ENCODE data around the gene OLFML1.

Gene OLFML1

DNA sequence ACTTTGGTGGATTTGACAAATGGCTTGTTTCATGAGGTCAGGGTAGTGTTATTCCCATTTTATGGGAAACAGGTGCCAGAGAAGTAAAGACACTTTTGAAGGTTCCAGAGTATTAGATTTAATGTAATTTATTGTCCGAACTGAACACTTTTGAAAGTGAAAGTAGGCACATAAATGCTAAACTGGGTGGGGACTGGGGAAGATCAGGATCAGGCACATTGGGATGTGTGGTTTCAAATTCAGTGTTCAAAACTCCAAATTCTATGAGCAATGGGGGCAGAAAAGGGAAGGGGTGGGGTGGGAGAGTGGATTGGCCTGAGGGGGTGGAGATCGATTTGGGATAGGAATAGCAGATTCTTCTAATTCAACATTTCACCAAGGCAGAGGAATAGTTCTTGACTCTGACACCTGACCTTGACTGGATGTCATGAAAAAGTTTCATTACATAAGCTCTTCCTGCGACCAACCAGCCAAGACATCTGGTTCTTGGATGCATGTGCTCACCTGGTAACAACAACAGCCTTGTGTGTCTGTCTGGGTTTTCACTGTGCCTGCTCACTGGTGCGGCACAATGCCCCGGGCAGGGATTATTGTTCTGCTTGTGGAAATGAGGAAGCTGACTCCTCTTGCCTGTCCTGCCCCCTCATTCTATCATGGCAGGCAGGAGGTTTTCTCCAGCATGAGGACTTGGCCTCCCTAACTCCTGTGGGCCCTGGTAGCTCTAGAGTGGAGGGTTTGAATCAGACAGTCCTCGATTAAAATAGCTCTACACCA, 39.3 kb downstream of the OLFML1 start:
- Histone ChIP-seq H3K4me3 (ENCODE audit: severe bottlenecking) (no peak overlapping the region), H3K4me1 (ENCODE audit: insufficient read depth, poor library complexity, severe bottlenecking) (no peaks in the 10 kb centered on the region), H3K36me3 (ENCODE audit: low read depth) (no peaks in the 10 kb centered on the region), H3K9me3 (ENCODE audit: severe bottlenecking) (no peaks in the 10 kb centered on the region), H3K27me3 (ENCODE audit: insufficient read depth, poor library complexity, severe bottlenecking) (no peaks in the 10 kb centered on the region), H3K27ac (ENCODE audit: poor library complexity, severe bottlenecking) (no peak overlapping the region)
- ATAC-seq (ENCODE audit: low read depth) (no peak), DNase-seq (ENCODE audit: low spot score) (no peak)
- TF ChIP-seq, protein P1, sequence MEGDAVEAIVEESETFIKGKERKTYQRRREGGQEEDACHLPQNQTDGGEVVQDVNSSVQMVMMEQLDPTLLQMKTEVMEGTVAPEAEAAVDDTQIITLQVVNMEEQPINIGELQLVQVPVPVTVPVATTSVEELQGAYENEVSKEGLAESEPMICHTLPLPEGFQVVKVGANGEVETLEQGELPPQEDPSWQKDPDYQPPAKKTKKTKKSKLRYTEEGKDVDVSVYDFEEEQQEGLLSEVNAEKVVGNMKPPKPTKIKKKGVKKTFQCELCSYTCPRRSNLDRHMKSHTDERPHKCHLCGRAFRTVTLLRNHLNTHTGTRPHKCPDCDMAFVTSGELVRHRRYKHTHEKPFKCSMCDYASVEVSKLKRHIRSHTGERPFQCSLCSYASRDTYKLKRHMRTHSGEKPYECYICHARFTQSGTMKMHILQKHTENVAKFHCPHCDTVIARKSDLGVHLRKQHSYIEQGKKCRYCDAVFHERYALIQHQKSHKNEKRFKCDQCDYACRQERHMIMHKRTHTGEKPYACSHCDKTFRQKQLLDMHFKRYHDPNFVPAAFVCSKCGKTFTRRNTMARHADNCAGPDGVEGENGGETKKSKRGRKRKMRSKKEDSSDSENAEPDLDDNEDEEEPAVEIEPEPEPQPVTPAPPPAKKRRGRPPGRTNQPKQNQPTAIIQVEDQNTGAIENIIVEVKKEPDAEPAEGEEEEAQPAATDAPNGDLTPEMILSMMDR (IDR thresholded peaks at IDR 0.05; ENCODE audit: poor library complexity, severe bottlenecking): no peak

DNA sequence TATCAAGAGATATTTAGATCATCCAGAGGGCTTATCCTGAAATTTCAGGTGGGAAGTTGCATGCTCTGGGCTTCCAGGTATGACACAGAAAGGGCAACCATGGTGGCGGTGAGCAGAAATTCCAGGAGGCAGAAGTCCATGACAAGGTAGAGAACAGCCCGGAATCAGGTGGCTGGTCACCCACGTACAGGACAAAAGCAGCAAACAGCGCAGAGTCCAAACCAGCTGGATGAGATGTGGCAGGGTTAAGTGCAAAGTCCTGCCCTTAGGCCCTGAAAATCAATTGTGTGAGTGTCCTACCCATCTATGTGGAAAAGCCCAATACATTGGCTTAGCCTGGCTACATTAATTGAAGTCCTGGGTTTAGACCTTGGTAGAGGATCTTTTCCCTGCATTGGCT, 40.1 kb downstream of the OLFML1 start:
- H3K4me1 ChIP-seq (ENCODE audit: insufficient read depth, poor library complexity, severe bottlenecking): no peaks in the 10 kb centered on the region
- H3K27ac ChIP-seq (ENCODE audit: poor library complexity, severe bottlenecking): no peak overlapping the region
- no peaks in the 10 kb centered on the region for H3K9me3 ChIP-seq (ENCODE audit: severe bottlenecking)
- H3K36me3 ChIP-seq (ENCODE audit: low read depth): no peaks in the 10 kb centered on the region
- H3K27me3 ChIP-seq (ENCODE audit: insufficient read depth, poor library complexity, severe bottlenecking): no peaks in the 10 kb centered on the region
- TF ChIP-seq, protein P1 (IDR thresholded peaks at IDR 0.05; ENCODE audit: poor library complexity, severe bottlenecking): no peak
- no peak; the same call in 2 of the 3 replicates for ATAC-seq (ENCODE audit: low read depth)
- no peak overlapping the region for H3K4me3 ChIP-seq (ENCODE audit: severe bottlenecking)
- no peak for DNase-seq (ENCODE audit: low spot score)

DNA sequence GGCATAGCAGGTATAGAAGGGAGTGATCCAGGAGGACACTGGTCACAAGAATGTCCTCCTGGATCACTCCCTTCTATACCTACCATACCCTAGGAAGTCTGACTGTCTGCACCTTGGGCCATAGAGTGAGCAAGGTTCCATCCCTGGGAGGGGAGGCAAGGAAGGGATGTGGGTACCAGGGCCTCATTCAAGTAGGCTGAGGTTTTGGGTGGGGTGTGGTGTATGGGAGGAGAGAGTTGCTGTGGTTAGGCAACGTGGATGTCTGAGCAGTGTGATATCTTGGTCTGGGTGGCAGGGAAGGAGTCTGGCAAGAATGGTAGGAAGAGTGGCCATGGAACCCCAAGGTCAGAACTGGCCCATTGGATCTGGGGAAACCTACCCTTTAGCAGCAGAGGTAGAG, 41.7 kb downstream of the OLFML1 start:
- TF ChIP-seq, protein P1 (IDR thresholded peaks at IDR 0.05; ENCODE audit: poor library complexity, severe bottlenecking): no peak
- DNase-seq (ENCODE audit: low spot score) (no peak), ATAC-seq (ENCODE audit: low read depth) (no peak)
- H3K4me3 ChIP-seq (ENCODE audit: severe bottlenecking): no peak overlapping the region
- no peak overlapping the region for H3K27ac ChIP-seq (ENCODE audit: poor library complexity, severe bottlenecking)
- no peaks in the 10 kb centered on the region for H3K4me1 ChIP-seq (ENCODE audit: insufficient read depth, poor library complexity, severe bottlenecking)
- H3K9me3 ChIP-seq (ENCODE audit: severe bottlenecking): no peaks in the 10 kb centered on the region
- H3K27me3 ChIP-seq (ENCODE audit: insufficient read depth, poor library complexity, severe bottlenecking): no peaks in the 10 kb centered on the region
- no peaks in the 10 kb centered on the region for H3K36me3 ChIP-seq (ENCODE audit: low read depth)

DNA sequence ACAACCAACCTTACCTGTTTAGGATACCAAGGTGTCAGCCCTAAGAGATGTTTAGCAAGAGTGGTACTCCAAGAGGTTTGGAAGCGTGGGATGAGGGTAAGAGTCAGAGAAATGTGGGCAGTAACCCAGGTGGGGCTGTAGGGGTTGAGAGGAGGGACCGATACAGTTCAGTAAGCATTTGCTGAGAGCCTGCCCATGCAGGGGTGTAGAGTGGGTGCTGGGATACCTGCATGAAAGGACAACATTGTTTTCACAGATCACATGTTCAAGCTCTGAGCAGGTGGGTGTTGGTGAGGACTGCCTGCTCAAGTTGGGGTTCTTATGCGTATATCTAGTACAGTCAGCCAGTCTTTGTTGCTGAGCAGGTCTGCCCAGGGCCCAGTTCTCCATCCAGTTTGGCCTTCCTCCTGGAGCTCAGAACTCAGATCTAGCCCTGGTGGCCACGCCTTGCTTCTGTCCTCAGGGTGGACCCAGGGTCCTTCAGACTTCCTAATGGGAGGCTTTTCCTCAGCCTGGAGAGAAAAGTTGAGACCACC, 43.3 kb downstream of the OLFML1 start:
- Histone ChIP-seq H3K9me3 (ENCODE audit: severe bottlenecking) (no peaks in the 10 kb centered on the region), H3K27me3 (ENCODE audit: insufficient read depth, poor library complexity, severe bottlenecking) (no peaks in the 10 kb centered on the region), H3K4me3 (ENCODE audit: severe bottlenecking) (no peak overlapping the region), H3K36me3 (ENCODE audit: low read depth) (no peaks in the 10 kb centered on the region), H3K4me1 (ENCODE audit: insufficient read depth, poor library complexity, severe bottlenecking) (no peaks in the 10 kb centered on the region), H3K27ac (ENCODE audit: poor library complexity, severe bottlenecking) (no peak overlapping the region)
- TF ChIP-seq, protein P1 (IDR thresholded peaks at IDR 0.05; ENCODE audit: poor library complexity, severe bottlenecking): no peak
- DNase-seq (ENCODE audit: low spot score) (no peak), ATAC-seq (ENCODE audit: low read depth) (no peak)

Data from RWPE2 (cell line).